ENCODE measurements around the gene FOXO1.

FOXO1 gene

GRCh38 chr13:40539576-40540327, 126.7 kb downstream of the FOXO1 start:
- no peak for FAIRE-seq

GRCh38 chr13:40537146-40537895, 129.1 kb downstream of the FOXO1 start:
- no peak for FAIRE-seq

GRCh38 chr13:40536443-40537113, 129.9 kb downstream of the FOXO1 start:
- FAIRE-seq: no peak

- FAIRE-seq: no peak
Observed at GRCh38 chr13:40535345-40535836, 131.1 kb downstream of the FOXO1 start.

GRCh38 chr13:40534456-40534855, 132.0 kb downstream of the FOXO1 start:
- FAIRE-seq: no peak

GRCh38 chr13:40533072-40533471, 133.4 kb downstream of the FOXO1 start:
- no peak for FAIRE-seq

GRCh38 chr13:40530961-40531360, 135.5 kb downstream of the FOXO1 start:
- FAIRE-seq: no peak

GRCh38 chr13:40528881-40529280, 137.6 kb downstream of the FOXO1 start:
- FAIRE-seq: no peak

- FAIRE-seq: no peak
Observed at GRCh38 chr13:40527914-40528313, 138.5 kb downstream of the FOXO1 start.

- FAIRE-seq: no peak
Observed at GRCh38 chr13:40522282-40522681, 144.2 kb downstream of the FOXO1 start.

GRCh38 chr13:40520916-40521315, 145.5 kb downstream of the FOXO1 start:
- no peak for FAIRE-seq

GRCh38 chr13:40519637-40520036, 146.8 kb downstream of the FOXO1 start:
- FAIRE-seq: no peak

GRCh38 chr13:40518481-40518882, 148.0 kb downstream of the FOXO1 start:
- FAIRE-seq: no peak

- no peak for FAIRE-seq
Observed at GRCh38 chr13:40517486-40518480, 148.7 kb downstream of the FOXO1 start.

- FAIRE-seq: no peak
Observed at GRCh38 chr13:40515702-40516101, 150.7 kb downstream of the FOXO1 start.

- FAIRE-seq: no peak
Observed at GRCh38 chr13:40514802-40515201, 151.6 kb downstream of the FOXO1 start.

- FAIRE-seq: no peak
Observed at GRCh38 chr13:40509876-40510275, 156.6 kb downstream of the FOXO1 start.

GRCh38 chr13:40508767-40509342, 157.6 kb downstream of the FOXO1 start:
- FAIRE-seq: no peak

GRCh38 chr13:40508127-40508526, 158.3 kb downstream of the FOXO1 start:
- no peak for FAIRE-seq

GRCh38 chr13:40506592-40507446, 159.6 kb downstream of the FOXO1 start:
- no peak for FAIRE-seq

All from A204.1 (cell line).